Measurements from ENCODE around the gene ID1.
"Not testable (repeated sequence)": the region's sequence is repeated elsewhere in the genome, so short reads cannot be mapped to it uniquely, and the experiment has no call there.

Gene ID1

DNA sequence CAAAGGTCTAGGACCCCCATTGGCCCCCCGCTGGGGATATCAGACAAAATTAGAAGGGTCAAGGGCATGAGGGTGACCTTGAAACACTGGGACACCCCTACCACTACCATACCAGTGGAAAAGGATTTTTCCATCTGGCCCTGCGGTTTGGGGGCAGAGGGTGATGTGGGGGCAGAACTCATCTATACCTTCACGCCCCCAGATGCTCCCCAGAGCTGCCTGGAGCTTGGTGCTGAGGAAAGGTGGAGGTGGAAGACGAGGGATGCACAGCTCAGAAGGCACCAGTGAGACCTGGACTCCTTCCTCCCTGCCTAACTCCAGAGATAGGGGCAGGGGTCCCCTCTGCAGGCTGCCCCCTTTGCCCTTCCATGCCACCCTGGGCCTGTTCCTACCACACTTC is 33.7 kb downstream of the ID1 start:
- no peak for DNase-seq

- DNase-seq: no peak
Measured at GRCh38 chr20:31640259-31640658, 35.2 kb downstream of the ID1 start.

- no peak for DNase-seq
Measured at GRCh38 chr20:31641391-31641790, 36.3 kb downstream of the ID1 start.

- DNase-seq: no peak
Measured at GRCh38 chr20:31642837-31643236, 37.7 kb downstream of the ID1 start.

DNA sequence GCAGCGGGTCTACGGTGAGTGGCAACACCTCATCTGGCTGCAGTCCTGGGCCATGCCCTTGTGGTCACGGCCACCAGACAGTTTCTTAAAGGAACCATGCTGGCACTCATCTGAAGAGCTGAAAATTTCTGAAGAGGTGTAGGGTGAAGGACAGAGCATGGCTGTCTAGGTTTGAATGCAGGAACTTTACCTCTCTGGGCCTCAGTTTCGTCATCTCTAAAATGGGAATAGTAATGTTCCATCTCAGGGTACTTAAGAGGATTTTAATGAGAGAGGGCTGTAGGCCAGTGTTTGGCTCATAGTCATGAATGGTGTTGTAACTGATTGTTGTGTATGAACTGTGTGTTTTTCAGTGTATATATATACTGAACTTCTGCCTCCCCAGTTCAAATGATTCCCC is 38.4 kb downstream of the ID1 start:
- no peak for DNase-seq

DNA sequence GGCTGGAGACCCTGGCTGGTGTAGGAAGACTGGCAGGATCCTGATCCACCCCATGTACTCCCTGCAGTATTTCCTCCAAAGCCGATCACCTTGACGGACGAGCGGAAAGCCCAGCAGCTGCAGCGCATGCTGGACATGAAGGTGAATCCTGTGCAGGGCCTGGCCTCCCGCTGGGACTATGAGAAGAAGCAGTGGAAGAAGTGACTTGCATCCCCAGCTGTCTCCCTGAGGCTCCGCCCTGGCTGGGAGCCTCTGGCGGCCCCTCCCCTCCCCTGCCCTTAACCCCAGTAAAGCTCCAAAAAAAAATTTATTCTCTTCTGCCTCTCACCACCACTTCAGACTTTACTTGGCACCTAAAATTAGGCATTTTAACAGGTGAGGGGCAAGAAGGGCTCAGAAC is 39.6 kb downstream of the ID1 start:
- DNase-seq: no peak

GRCh38 chr20:31648104-31648503 is 43.0 kb downstream of the ID1 start:
- not testable (repeated sequence) for DNase-seq

GRCh38 chr20:31652917-31653396 is 47.9 kb downstream of the ID1 start:
- no peak for DNase-seq

- no peak for DNase-seq
Measured at GRCh38 chr20:31653561-31653960, 48.5 kb downstream of the ID1 start.

GRCh38 chr20:31654534-31654933 is 49.4 kb downstream of the ID1 start:
- DNase-seq: no peak

Measured in NCI-H774 (cell line).